HG02885 (cell line): Measurements from ENCODE around the gene GPR142.

Experiments
- ATAC-seq: cut with Tn5 transposase; IDR thresholded peaks from one replicate; pipeline ENCODE4 v1.9.1; 2021; ENCODE audit warnings: mild to moderate bottlenecking; ENCODE audit not compliant: unreplicated experiment, poor library complexity

Gene GPR142

GRCh38 chr17:74343526-74344284 lies 23.6 kb upstream of the GPR142 start:
- ATAC-seq: no peak

- no peak for ATAC-seq
Observed at GRCh38 chr17:74344658-74345057, 22.6 kb upstream of the GPR142 start.

GRCh38 chr17:74345433-74346241 lies 21.7 kb upstream of the GPR142 start:
- no peak for ATAC-seq

- no peak for ATAC-seq
Observed at GRCh38 chr17:74347646-74348045, 19.7 kb upstream of the GPR142 start.

GRCh38 chr17:74349120-74349519 lies 18.2 kb upstream of the GPR142 start:
- ATAC-seq: no peak

- no peak for ATAC-seq
Observed at GRCh38 chr17:74350486-74350885, 16.8 kb upstream of the GPR142 start.

- ATAC-seq: no peak
Observed at GRCh38 chr17:74351552-74352210, 15.6 kb upstream of the GPR142 start.

GRCh38 chr17:74353446-74354060 lies 13.8 kb upstream of the GPR142 start:
- ATAC-seq: no peak

GRCh38 chr17:74354123-74354522 lies 13.2 kb upstream of the GPR142 start:
- no peak for ATAC-seq

GRCh38 chr17:74354561-74354960 lies 12.7 kb upstream of the GPR142 start:
- no peak for ATAC-seq

GRCh38 chr17:74355065-74355464 lies 12.2 kb upstream of the GPR142 start:
- no peak for ATAC-seq

- ATAC-seq: no peak
Observed at GRCh38 chr17:74356646-74357465, 10.4 kb upstream of the GPR142 start.

- ATAC-seq: no peak
Observed at GRCh38 chr17:74357466-74357809, 9.9 kb upstream of the GPR142 start.

- no peak for ATAC-seq
Observed at GRCh38 chr17:74358697-74359096, 8.6 kb upstream of the GPR142 start.

- no peak for ATAC-seq
Observed at GRCh38 chr17:74359916-74360315, 7.4 kb upstream of the GPR142 start.

GRCh38 chr17:74360899-74361229 lies 6.4 kb upstream of the GPR142 start:
- ATAC-seq: no peak

- ATAC-seq: no peak
Observed at GRCh38 chr17:74361230-74362068, 5.9 kb upstream of the GPR142 start, which contains the start of gene BTBD17. Gene BTBD17 (minus strand): TSS chr17:74361868. CDS start chr17:74361819, 49 bp downstream.

- ATAC-seq: no peak
Observed at GRCh38 chr17:74362069-74362405, 5.3 kb upstream of the GPR142 start.

GRCh38 chr17:74362810-74363498 lies 4.4 kb upstream of the GPR142 start:
- ATAC-seq: no peak
